Measurements from ENCODE around the gene DNASE1. TPM values are rescaled to one million over a fixed set of nuclear protein-coding genes. Genes with fewer than 3 reads are reported as not detected.

DNASE1 gene
- total RNA-seq, 1 experiment from 2014 or later = 11.0 TPM

DNA sequence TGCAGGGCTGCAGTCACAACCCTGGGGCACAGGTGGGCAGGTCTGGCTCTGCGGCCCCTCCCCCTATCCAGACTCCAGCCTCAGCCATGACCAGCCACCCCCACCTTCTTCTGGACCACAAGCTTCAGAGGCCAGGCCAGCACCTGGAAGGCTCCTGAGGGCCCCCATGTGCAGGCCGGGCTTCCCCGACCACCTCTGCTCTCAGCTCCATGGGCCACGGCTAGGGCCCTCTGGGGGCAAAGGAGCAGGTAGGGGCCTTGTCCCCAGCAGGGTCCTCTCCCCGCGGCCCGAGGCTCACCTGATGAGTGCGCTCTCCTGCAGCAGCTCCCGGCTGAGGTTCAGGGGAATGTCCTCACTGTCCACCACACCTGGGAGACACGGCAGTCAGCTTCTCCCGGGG lies 16.9 kb downstream of the DNASE1 start (continued):
- TF ChIP-seq EGR1 (IDR thresholded peaks at IDR 0.05; ENCODE audit: low read depth) (no peak), ELF1 (IDR thresholded peaks at IDR 0.05; ENCODE audit: borderline replicate concordance, low read depth) (no peak), RAD21 (IDR thresholded peaks at IDR 0.05; ENCODE audit: low read depth) (no peak), ZFX (IDR thresholded peaks at IDR 0.05) (no peak), EZH2phosphoT487 (IDR thresholded peaks at IDR 0.05; ENCODE audit: borderline replicate concordance) (no peak)

DNA sequence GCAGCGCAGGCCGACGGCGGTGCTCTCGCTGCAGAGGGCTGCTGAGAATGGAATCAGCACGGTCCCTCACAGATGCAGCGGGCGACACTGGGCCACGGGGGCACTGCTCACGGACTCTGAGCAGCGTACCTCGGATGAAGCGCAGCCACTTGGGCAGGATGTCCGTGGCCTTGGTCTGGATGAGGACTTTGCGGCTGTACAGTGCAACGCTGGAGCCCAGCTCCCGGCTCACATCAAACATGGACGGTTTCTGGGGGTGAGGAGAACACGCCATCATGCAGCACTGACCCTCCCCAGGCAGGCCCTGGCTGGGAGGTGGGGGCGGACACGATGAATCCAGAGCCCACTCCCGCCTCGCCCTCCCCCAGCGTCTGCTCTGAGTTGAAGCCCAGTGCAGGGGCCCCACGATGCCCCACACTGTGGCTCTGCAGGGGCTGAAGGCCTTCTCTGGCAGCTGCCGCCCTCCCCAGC lies 18.1 kb downstream of the DNASE1 start:
- ChIA-PET POLR2A (no interaction called here), CTCF (no interaction called here), RAD21 (ENCODE audit: low non-redundant PET in 1 of 2, low total read pairs in 2 of 2, uncharacterized antibody in 2 of 2, unreplicated experiment in 2 of 2) (no interaction called here)
- no peak overlapping the region for H3K4me2 ChIP-seq (ENCODE audit: low read length)
- H3K79me2 ChIP-seq (ENCODE audit: insufficient read depth, low read length) = no peaks in the 10 kb centered on the region
- no peak for DNase-seq (ENCODE audit: low read depth, low spot score)
- no peaks in the 10 kb centered on the region for H3K4me1 ChIP-seq (ENCODE audit: control insufficient read depth in 1 of 2, insufficient read depth in 2 of 2, low read length in 2 of 2)
- no peak overlapping the region for H2AFZ ChIP-seq (ENCODE audit: low read depth, low read length, poor library complexity, severe bottlenecking)
- no peak for TF ChIP-seq CEBPB (IDR thresholded peaks at IDR 0.05; ENCODE audit: low read depth)
- TF ChIP-seq EZH2 (IDR thresholded peaks at IDR 0.05) = no peak
- intact Hi-C loops (cut with micrococcal nuclease) = no loop called here
- H3K9me2 ChIP-seq (ENCODE audit: insufficient read depth) = no peaks in the 10 kb centered on the region
- no peak overlapping the region for H3K9ac ChIP-seq (ENCODE audit: low read length)
- H4K20me1 ChIP-seq (ENCODE audit: insufficient read depth) = no peaks in the 10 kb centered on the region
- H3K9me3 ChIP-seq (ENCODE audit: control insufficient read depth in 1 of 2, insufficient read depth in 1 of 2, low read depth in 1 of 2, low read length in 2 of 2) = no peaks in the 10 kb centered on the region
- H3K27ac ChIP-seq (ENCODE audit: low read depth, low read length) = no peak overlapping the region
- BruUV-seq (replicated peaks) = no TSS peak
- H3K36me3 ChIP-seq (ENCODE audit: control insufficient read depth in 1 of 2, insufficient read depth in 2 of 2, low read length in 2 of 2) = peaks cover 7 to 50% of the 10 kb centered on the region in 2 experiments
- no peak overlapping the region for H3K4me3 ChIP-seq (replicated peaks in 1 of 2; ENCODE audit: low read depth in 1 of 2, low read length in 2 of 2)
- no peak for ATAC-seq
- no peaks in the 10 kb centered on the region for H3K27me3 ChIP-seq (ENCODE audit: insufficient read depth, low read length)

DNA sequence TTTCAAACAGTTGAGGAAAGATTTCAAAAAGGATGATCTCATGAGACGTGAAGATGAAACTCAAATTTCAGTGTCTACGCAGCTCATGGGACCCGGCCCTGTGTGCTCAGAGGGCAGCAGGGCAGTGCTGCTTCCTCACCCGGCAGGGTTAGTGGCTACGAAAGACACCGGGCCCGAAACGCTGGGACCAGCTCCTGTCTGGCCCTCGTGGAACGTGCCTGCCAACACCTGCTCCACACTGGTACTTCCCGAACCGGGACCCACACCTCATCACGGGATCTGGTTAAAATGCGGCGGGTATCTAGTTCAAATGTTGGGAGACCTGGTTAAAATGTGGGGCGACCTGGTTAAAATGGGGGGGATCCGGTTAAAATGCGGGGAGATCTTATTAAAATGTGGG lies 18.7 kb downstream of the DNASE1 start:
- no peak for TF ChIP-seq JUND (IDR thresholded peaks at IDR 0.05)
- TF ChIP-seq SRF (IDR thresholded peaks at IDR 0.05; ENCODE audit: low read depth) = no peak
- TF ChIP-seq POLR2A (IDR thresholded peaks at IDR 0.05; ENCODE audit: borderline replicate concordance, extremely low read depth, insufficient read depth, insufficient read length) = no peak
- no peak for TF ChIP-seq TCF7L2 (IDR thresholded peaks at IDR 0.05; ENCODE audit: borderline replicate concordance, extremely low read depth, insufficient read depth, insufficient read length)
- TF ChIP-seq CEBPB (IDR thresholded peaks at IDR 0.05; ENCODE audit: low read depth) = no peak
- no peak for TF ChIP-seq YY1 (IDR thresholded peaks at IDR 0.05; ENCODE audit: extremely low read depth, insufficient replicate concordance, low read depth, low read length)
- no peak for TF ChIP-seq ZNF274 (IDR thresholded peaks at IDR 0.05; ENCODE audit: low read depth, low read length)
- no peak for TF ChIP-seq ZBTB33 (IDR thresholded peaks at IDR 0.05; ENCODE audit: extremely low read depth, insufficient replicate concordance, low read length)
- no peak for TF ChIP-seq FOSL1 (IDR thresholded peaks at IDR 0.05; ENCODE audit: low read depth)
- no peak for TF ChIP-seq EGR1 (IDR thresholded peaks at IDR 0.05; ENCODE audit: low read depth)
- no peak for TF ChIP-seq EZH2phosphoT487 (IDR thresholded peaks at IDR 0.05; ENCODE audit: borderline replicate concordance)
- DNase-seq (ENCODE audit: low read depth, low spot score) (no peak), ATAC-seq (no peak)
- no TSS peak for BruUV-seq (replicated peaks)
- intact Hi-C loops (cut with micrococcal nuclease) = no loop called here
- H4K20me1 ChIP-seq (ENCODE audit: insufficient read depth) = no peaks in the 10 kb centered on the region
- H3K4me3 ChIP-seq (replicated peaks in 1 of 2; ENCODE audit: low read depth in 1 of 2, low read length in 2 of 2) = no peak overlapping the region
- H3K36me3 ChIP-seq (ENCODE audit: control insufficient read depth in 1 of 2, insufficient read depth in 2 of 2, low read length in 2 of 2) = peaks cover 13 to 50% of the 10 kb centered on the region in 2 experiments
- H3K79me2 ChIP-seq (ENCODE audit: insufficient read depth, low read length) = no peaks in the 10 kb centered on the region
- no peak overlapping the region for H3K9ac ChIP-seq (ENCODE audit: low read length)
- no peaks in the 10 kb centered on the region for H3K4me1 ChIP-seq (ENCODE audit: control insufficient read depth in 1 of 2, insufficient read depth in 2 of 2, low read length in 2 of 2)
- RAD21 ChIA-PET (ENCODE audit: low non-redundant PET in 1 of 2, low total read pairs in 2 of 2, uncharacterized antibody in 2 of 2, unreplicated experiment in 2 of 2) = no interaction called here
- H3K9me2 ChIP-seq (ENCODE audit: insufficient read depth) = no peaks in the 10 kb centered on the region
- no peak overlapping the region for H3K27ac ChIP-seq (ENCODE audit: low read depth, low read length)
- POLR2A ChIA-PET = no interaction called here
- H2AFZ ChIP-seq (ENCODE audit: low read depth, low read length, poor library complexity, severe bottlenecking) = no peak overlapping the region
- no peak overlapping the region for H3K4me2 ChIP-seq (ENCODE audit: low read length)
- CTCF ChIA-PET = no interaction called here
- H3K9me3 ChIP-seq (ENCODE audit: control insufficient read depth in 1 of 2, insufficient read depth in 1 of 2, low read depth in 1 of 2, low read length in 2 of 2) = no peaks in the 10 kb centered on the region
- no peaks in the 10 kb centered on the region for H3K27me3 ChIP-seq (ENCODE audit: insufficient read depth, low read length)

Data from HCT116 (cell line).